ENCODE data around the gene CPAMD8. TPM values are rescaled to one million over a fixed set of nuclear protein-coding genes. Genes with fewer than 3 reads are reported as not detected.

CPAMD8 gene
- total and polyA plus RNA-seq, 2 of the 8 experiments (the other 6 are each of a cell fraction or from before 2014, with no cell fraction given): 6.1 to 9.2 TPM

- no peak overlapping the region for H2AFZ ChIP-seq (ENCODE audit: low read length)
- no peaks in the 10 kb centered on the region for H3K79me1 ChIP-seq (ENCODE audit: low read depth, low read length)
- H3K4me3 ChIP-seq (ENCODE audit: extremely low read depth in 1 of 4, insufficient read depth in 2 of 4, low read depth in 3 of 4, low read length in 4 of 4): no peak overlapping the region
- no peaks in the 10 kb centered on the region for H3K27me3 ChIP-seq (replicated peaks in 1 of 4; ENCODE audit: control insufficient read depth in 3 of 4, extremely low read depth in 1 of 4, insufficient read depth in 3 of 4, low read length in 3 of 4)
- no peak overlapping the region for H4K5ac ChIP-seq (ENCODE audit: insufficient read length, low read depth, low read length)
- WGBS, 2 experiments (ENCODE audit: extremely low coverage in 1 of 2, insufficient coverage in 1 of 2, insufficient read length in 1 of 2, insufficient replicate concordance in 2 of 2, low coverage in 1 of 2, low lambda C conversion rate in 2 of 2, missing lambda C conversion rate in 1 of 2): 91% methylated on average over 9 of the region's 9 CpGs; no CpG with 5 or more reads in 1 of the 2 experiments
- no peak overlapping the region for H3K9ac ChIP-seq (replicated peaks in 1 of 4; ENCODE audit: extremely low read depth in 1 of 4, low read depth in 3 of 4, low read length in 3 of 4)
- H4K8ac ChIP-seq (ENCODE audit: extremely low read depth, insufficient read depth, low read length): no peak overlapping the region
- DNase-seq (ENCODE audit: low read depth in 1 of 2, low spot score in 2 of 2) (peak in 1 of 2 experiments; percentile 20), FAIRE-seq (no peak)
- H3K4me1 ChIP-seq (replicated peaks in 1 of 4; ENCODE audit: control insufficient read depth in 3 of 4, insufficient read depth in 4 of 4, low read length in 3 of 4): no peaks in the 10 kb centered on the region
- H2BK5ac ChIP-seq (ENCODE audit: low read depth, low read length): no peak overlapping the region
- H3K4me2 ChIP-seq (ENCODE audit: insufficient read depth in 1 of 2, low read depth in 2 of 2, low read length in 2 of 2): no peak overlapping the region
- H4K20me1 ChIP-seq (replicated peaks in 1 of 2; ENCODE audit: control insufficient read depth in 1 of 2, insufficient read depth in 2 of 2, low read length in 2 of 2): no peaks in the 10 kb centered on the region
- H3K23ac ChIP-seq (ENCODE audit: insufficient read length): no peak overlapping the region
- ChIA-PET POLR2A (ENCODE audit: partially characterized antibody) (interaction anchor here (0.9 kb wide), 1 partner anchor 10 kb away, joined by 3 read pairs; no protein-coding TSS in a partner anchor), CTCF (ENCODE audit: partially characterized antibody) (interaction anchor here (1.4 to 1.7 kb wide), 2 partner anchors 52 to 117 kb away, joined by 4 read pairs; no protein-coding TSS in a partner anchor)
- H3K4ac ChIP-seq (replicated peaks; ENCODE audit: insufficient read length, low read depth, low read length): no peak overlapping the region
- H2BK20ac ChIP-seq (ENCODE audit: low read length): no peak overlapping the region
- no peaks in the 10 kb centered on the region for H3K79me2 ChIP-seq (ENCODE audit: control insufficient read depth in 1 of 2, insufficient read depth in 2 of 2, low read length in 2 of 2)
- H4K91ac ChIP-seq (replicated peaks; ENCODE audit: insufficient read length, low read length): no peak overlapping the region
- H3K9me3 ChIP-seq (ENCODE audit: insufficient read depth in 2 of 2, low read depth in 1 of 2, low read length in 1 of 2): no peaks in the 10 kb centered on the region
- no peaks in the 10 kb centered on the region; the same call in 1 of the 2 replicates for H3K23me2 ChIP-seq (ENCODE audit: low read depth, low read length)
- H3K14ac ChIP-seq (ENCODE audit: insufficient read length): no peak overlapping the region
- no peak overlapping the region for H2BK120ac ChIP-seq (replicated peaks; ENCODE audit: low read depth, low read length)
- H3K18ac ChIP-seq (ENCODE audit: extremely low read depth, low read length): no peak overlapping the region
- H3K36me3 ChIP-seq (ENCODE audit: control insufficient read depth in 2 of 4, insufficient read depth in 4 of 4, low read length in 3 of 4): no peaks in the 10 kb centered on the region
- no peak overlapping the region for H2BK15ac ChIP-seq (ENCODE audit: low read length)
- H3K56ac ChIP-seq (replicated peaks; ENCODE audit: insufficient read length, low read depth, low read length): no peak overlapping the region
- no peak overlapping the region for H3K27ac ChIP-seq (ENCODE audit: low read depth, low read length)
- no peak overlapping the region for H2BK12ac ChIP-seq (ENCODE audit: low read depth, low read length)
- H2AK5ac ChIP-seq (ENCODE audit: low read depth, low read length): no peak overlapping the region
- TF ChIP-seq CHD2 (IDR thresholded peaks at IDR 0.05; ENCODE audit: low read length) (no peak), RNF2 (IDR thresholded peaks at IDR 0.05; ENCODE audit: borderline replicate concordance, low read depth, low read length, missing control alignments, poor library complexity, severe bottlenecking) (no peak), CEBPB (IDR thresholded peaks at IDR 0.05; ENCODE audit: low read depth, low read length) (no peak), RXRA (IDR thresholded peaks at IDR 0.05; ENCODE audit: insufficient read depth, low read depth, low read length) (no peak), E2F6 (IDR thresholded peaks at IDR 0.05) (no peak), YY1 (IDR thresholded peaks at IDR 0.05; ENCODE audit: low read depth, low read length) (no peak), KDM5A (IDR thresholded peaks at IDR 0.05; ENCODE audit: low read length) (no peak), NANOG (IDR thresholded peaks at IDR 0.05; ENCODE audit: insufficient read depth, low read depth, low read length, poor library complexity, severe bottlenecking) (no peak), SIRT6 (IDR thresholded peaks at IDR 0.05; ENCODE audit: low read length) (no peak), CREB1 (IDR thresholded peaks at IDR 0.05) (no peak), RAD21 (IDR thresholded peaks at IDR 0.05 in 1 of 2, conservative IDR thresholded peaks at IDR 0.05 in 1 of 2; ENCODE audit: low read depth in 2 of 2, low read length in 2 of 2) (no peak), POU5F1 (IDR thresholded peaks at IDR 0.05; ENCODE audit: low read depth, low read length) (no peak), CTBP2 (IDR thresholded peaks at IDR 0.05; ENCODE audit: borderline replicate concordance, insufficient read depth, insufficient read length, low read length) (no peak)
Measured at GRCh38 chr19:16952046-16952445, 74.6 kb downstream of the CPAMD8 start.

Data from H1 (cell line).